ENCODE data around the gene KCNAB1. TPM values are rescaled to one million over a fixed set of nuclear protein-coding genes. Genes with fewer than 3 reads are reported as not detected.
A peak's percentile ranks its signal among the peaks of the same experiment; 100 is the strongest.

The KCNAB1 gene
- total and polyA plus RNA-seq, 2 experiments from 2014 or later = 0.80 to 1.4 TPM

DNA sequence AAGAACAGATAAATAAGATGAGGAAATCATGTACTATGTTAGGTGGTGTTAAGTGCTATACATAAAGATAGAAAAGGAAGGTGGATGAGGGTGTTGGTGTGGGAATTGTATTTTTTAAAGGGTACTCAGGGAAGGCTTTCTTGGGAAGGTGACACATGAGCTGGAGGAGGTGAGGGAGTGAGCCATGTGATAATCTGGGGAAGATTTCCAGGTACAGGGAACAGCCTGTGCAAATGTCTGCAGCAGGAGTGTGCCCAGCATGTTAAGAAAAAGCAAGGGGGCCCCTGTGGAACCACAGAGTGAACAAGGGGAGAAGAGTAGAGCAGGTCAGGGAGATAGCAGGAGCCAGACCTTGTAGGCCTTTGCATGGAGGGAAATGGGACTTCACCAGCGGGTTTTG is 258.9 kb downstream of the KCNAB1 start:
- Histone ChIP-seq H3K4me1 (ENCODE audit: insufficient read depth) (no peaks in the 10 kb centered on the region), H3K4me2 (no peak overlapping the region), H3K79me2 (no peaks in the 10 kb centered on the region), H4K20me1 (ENCODE audit: insufficient read depth, poor library complexity, severe bottlenecking) (no peaks in the 10 kb centered on the region), H3K9me2 (replicated peaks; ENCODE audit: insufficient read depth) (no peaks in the 10 kb centered on the region), H3K27ac (no peak overlapping the region), H3K36me3 (replicated peaks; ENCODE audit: insufficient read depth, low read depth) (no peaks in the 10 kb centered on the region), H3K27me3 (no peaks in the 10 kb centered on the region), H2AFZ (no peak overlapping the region), H3K4me3 (no peak overlapping the region), H3K9me3 (ENCODE audit: low read depth) (no peaks in the 10 kb centered on the region)
- 96% methylated on average over 1 of the region's 1 CpG for WGBS (ENCODE audit: low lambda C conversion rate, missing lambda C conversion rate)
- DNase-seq (ENCODE audit: low spot score) = no peak
- TF ChIP-seq CTCF (IDR thresholded peaks at IDR 0.05; ENCODE audit: poor library complexity) (no peak), EZH2phosphoT487 (IDR thresholded peaks at IDR 0.05; ENCODE audit: low read depth, severe bottlenecking, unreplicated experiment) (no peak), EZH2 (IDR thresholded peaks at IDR 0.05; ENCODE audit: borderline replicate concordance) (no peak)

- no peak overlapping the region for H3K4me3 ChIP-seq
- no peaks in the 10 kb centered on the region for H4K20me1 ChIP-seq (ENCODE audit: insufficient read depth, poor library complexity, severe bottlenecking)
- H3K27ac ChIP-seq = no peak overlapping the region
- no peaks in the 10 kb centered on the region for H3K9me2 ChIP-seq (replicated peaks; ENCODE audit: insufficient read depth)
- H3K36me3 ChIP-seq (replicated peaks; ENCODE audit: insufficient read depth, low read depth) = no peaks in the 10 kb centered on the region
- H3K27me3 ChIP-seq = no peaks in the 10 kb centered on the region
- H3K4me2 ChIP-seq = no peak overlapping the region
- WGBS (ENCODE audit: low lambda C conversion rate, missing lambda C conversion rate) = 89% methylated on average over 1 of the region's 1 CpG
- no peak overlapping the region for H2AFZ ChIP-seq
- no peaks in the 10 kb centered on the region for H3K79me2 ChIP-seq
- H3K9me3 ChIP-seq (ENCODE audit: low read depth) = no peaks in the 10 kb centered on the region
- H3K4me1 ChIP-seq (ENCODE audit: insufficient read depth) = no peaks in the 10 kb centered on the region
- no peak for DNase-seq (ENCODE audit: low spot score)
- TF ChIP-seq EZH2 (IDR thresholded peaks at IDR 0.05; ENCODE audit: borderline replicate concordance) (no peak), CTCF (IDR thresholded peaks at IDR 0.05; ENCODE audit: poor library complexity) (no peak), EZH2phosphoT487 (IDR thresholded peaks at IDR 0.05; ENCODE audit: low read depth, severe bottlenecking, unreplicated experiment) (no peak)
Measured at GRCh38 chr3:156381253-156381652, 260.9 kb downstream of the KCNAB1 start.

GRCh38 chr3:156382458-156383346 is 262.3 kb downstream of the KCNAB1 start:
- Histone ChIP-seq H3K27ac (no peak overlapping the region), H4K20me1 (ENCODE audit: insufficient read depth, poor library complexity, severe bottlenecking) (no peaks in the 10 kb centered on the region), H3K79me2 (no peaks in the 10 kb centered on the region), H3K4me1 (ENCODE audit: insufficient read depth) (no peaks in the 10 kb centered on the region), H3K4me2 (no peak overlapping the region), H3K9me3 (ENCODE audit: low read depth) (no peaks in the 10 kb centered on the region), H3K4me3 (no peak overlapping the region), H3K9me2 (replicated peaks; ENCODE audit: insufficient read depth) (no peaks in the 10 kb centered on the region), H3K27me3 (no peaks in the 10 kb centered on the region), H2AFZ (no peak overlapping the region), H3K36me3 (replicated peaks; ENCODE audit: insufficient read depth, low read depth) (no peaks in the 10 kb centered on the region)
- TF ChIP-seq CTCF (IDR thresholded peaks at IDR 0.05; ENCODE audit: poor library complexity) (peak; percentile 30), EZH2 (IDR thresholded peaks at IDR 0.05; ENCODE audit: borderline replicate concordance) (no peak), EZH2phosphoT487 (IDR thresholded peaks at IDR 0.05; ENCODE audit: low read depth, severe bottlenecking, unreplicated experiment) (no peak)
- no peak for DNase-seq (ENCODE audit: low spot score)
- WGBS (ENCODE audit: low lambda C conversion rate, missing lambda C conversion rate) = 74% methylated on average over 9 of the region's 9 CpGs

Measured in hepatocyte (in vitro differentiated cells).